Colonic mucosa (tissue), 4 donors: ENCODE measurements around the gene CWC15. TPM values are rescaled to one million over a fixed set of nuclear protein-coding genes. Genes with fewer than 3 reads are reported as not detected.

Experiments
- DNase-seq: peaks from one replicate; pipeline ENCODE4 v3.0.0-alpha.2; 2020
- H3K27ac ChIP-seq: fragments of 200-600 bp; one replicate; pipeline ENCODE4 v1.8.0; 2021
- H3K27me3 ChIP-seq: fragments of 200-600 bp; one replicate; pipeline ENCODE4 v1.8.0; 2021
- H3K36me3 ChIP-seq: fragments of 200-600 bp; one replicate; pipeline ENCODE4 v1.8.0; 2021
- H3K4me1 ChIP-seq: fragments of 200-600 bp; one replicate; pipeline ENCODE4 v1.8.0; 2021; ENCODE audit warnings: mild to moderate bottlenecking
- H3K4me3 ChIP-seq: fragments of 200-600 bp; one replicate; pipeline ENCODE4 v1.8.0; 2021
- H3K9ac ChIP-seq, 2 donors: one replicate each; pipeline ENCODE4 v1.7.0; 2013; ENCODE audit warnings: control low read depth in 2 of 2, low read depth in 2 of 2, low read length in 2 of 2
- H3K9me3 ChIP-seq: fragments of 200-600 bp; one replicate; pipeline ENCODE4 v1.8.0; 2021
- CTCF ChIP-seq: fragments of 200-600 bp; IDR thresholded peaks from one replicate; pipeline ENCODE4 v1.8.0; 2022; ENCODE audit warnings: antibody characterized with exemption, mild to moderate bottlenecking
- intact Hi-C: fragments of 100-400 bp; cut with DNase I; formaldehyde crosslinking; loops from one replicate; pipeline ENCODE4 v1.14.1; 2022
- total RNA-seq, 2 donors: library from RNA; stranded (reverse); fragmentation: NEBNext Ultra II Directional in 1 of 2; extraction: Animal tissue kit (Norgen Biotek cat#: 25700) in 1 of 2; gene quantifications; one replicate each; pipeline ENCODE4 v1.2.1, GENCODE V29; 2021
- donor health status: healthy.
- donor health status: DM: no; HTN: no; CAD: no.
- donor health status: DM: no; HTN: no; CAD: no.

Gene CWC15
- total RNA-seq, 2 donors from 2014 or later, result 40.4 to 47.5 TPM

GRCh38 chr11:94968334-94968958, 4.9 kb downstream of the CWC15 start:
- Histone ChIP-seq H3K27ac (no peak overlapping the region), H3K36me3 (peaks cover 42% of the 10 kb centered on the region), H3K27me3 (no peaks in the 10 kb centered on the region), H3K4me1 (peaks cover 9% of the 10 kb centered on the region), H3K4me3 (no peak overlapping the region), H3K9me3 (no peaks in the 10 kb centered on the region), H3K9ac (no peak overlapping the region)
- no peak for DNase-seq
- intact Hi-C loops, result no loop called here
- TF ChIP-seq CTCF, result peak; percentile 30

GRCh38 chr11:94964934-94965333, 8.4 kb downstream of the CWC15 start:
- Histone ChIP-seq H3K9me3 (no peaks in the 10 kb centered on the region), H3K36me3 (peaks cover 40% of the 10 kb centered on the region), H3K4me1 (no peaks in the 10 kb centered on the region), H3K4me3 (no peak overlapping the region), H3K27me3 (no peaks in the 10 kb centered on the region), H3K9ac (no peak overlapping the region), H3K27ac (no peak overlapping the region)
- no peak for TF ChIP-seq CTCF
- intact Hi-C loops, result no loop called here
- DNase-seq, result no peak

GRCh38 chr11:94961255-94961654, 12.1 kb downstream of the CWC15 start:
- TF ChIP-seq CTCF, result no peak
- Histone ChIP-seq H3K36me3 (peaks cover 25% of the 10 kb centered on the region), H3K4me1 (no peaks in the 10 kb centered on the region), H3K27me3 (no peaks in the 10 kb centered on the region), H3K9me3 (no peaks in the 10 kb centered on the region), H3K27ac (no peak overlapping the region), H3K4me3 (no peak overlapping the region), H3K9ac (no peak overlapping the region)
- intact Hi-C loops, result no loop called here
- no peak for DNase-seq

- Histone ChIP-seq H3K36me3 (peaks cover 21% of the 10 kb centered on the region), H3K27ac (no peak overlapping the region), H3K9me3 (no peaks in the 10 kb centered on the region), H3K4me3 (no peak overlapping the region), H3K27me3 (no peaks in the 10 kb centered on the region), H3K4me1 (no peaks in the 10 kb centered on the region), H3K9ac (no peak overlapping the region)
- DNase-seq, result no peak
- no peak for TF ChIP-seq CTCF
- intact Hi-C loops, result no loop called here
These were observed 12.9 kb downstream of the CWC15 start for GRCh38 chr11:94960488-94960887.

- Histone ChIP-seq H3K36me3 (peaks cover 10% of the 10 kb centered on the region), H3K9ac (no peak overlapping the region), H3K9me3 (no peaks in the 10 kb centered on the region), H3K27me3 (no peaks in the 10 kb centered on the region), H3K27ac (no peak overlapping the region), H3K4me3 (no peak overlapping the region), H3K4me1 (no peaks in the 10 kb centered on the region)
- intact Hi-C loops, result no loop called here
- DNase-seq, result no peak
- no peak for TF ChIP-seq CTCF
These were observed 14.2 kb downstream of the CWC15 start for GRCh38 chr11:94959179-94959578.
